ENCODE data around the gene FHOD3. TPM values are rescaled to one million over a fixed set of nuclear protein-coding genes. Genes with fewer than 3 reads are reported as not detected.

The FHOD3 gene
- polyA plus RNA-seq (2012; ENCODE audit: insufficient read length, low read depth) = 5.6 TPM

GRCh38 chr18:36297417-36298125, at the start of gene FHOD3:
FHOD3 (plus strand) TSS chr18:36297713; CDS start chr18:36297836, 123 bp downstream.
- TF ChIP-seq POLR2AphosphoS5 (IDR thresholded peaks at IDR 0.05; ENCODE audit: low read depth, low read length) (no peak), TAF1 (IDR thresholded peaks at IDR 0.05; ENCODE audit: borderline replicate concordance, insufficient read depth, low read length) (no peak), SIN3A (IDR thresholded peaks at IDR 0.05; ENCODE audit: borderline replicate concordance, insufficient read depth, low read length) (no peak), FOXP2 (optimal IDR thresholded peaks at IDR 0.05; ENCODE audit: borderline replicate concordance, extremely low read depth, extremely low read length, insufficient read depth) (no peak), REST (IDR thresholded peaks at IDR 0.05; ENCODE audit: insufficient read depth in 1 of 2, low read depth in 2 of 2, low read length in 2 of 2) (no peak)

GRCh38 chr18:36249392-36249791, 48.1 kb upstream of the FHOD3 start:
- TF ChIP-seq FOXP2 (optimal IDR thresholded peaks at IDR 0.05; ENCODE audit: borderline replicate concordance, extremely low read depth, extremely low read length, insufficient read depth) (no peak), POLR2AphosphoS5 (IDR thresholded peaks at IDR 0.05; ENCODE audit: low read depth, low read length) (no peak), REST (IDR thresholded peaks at IDR 0.05; ENCODE audit: insufficient read depth in 1 of 2, low read depth in 2 of 2, low read length in 2 of 2) (no peak), TAF1 (IDR thresholded peaks at IDR 0.05; ENCODE audit: borderline replicate concordance, insufficient read depth, low read length) (no peak), SIN3A (IDR thresholded peaks at IDR 0.05; ENCODE audit: borderline replicate concordance, insufficient read depth, low read length) (no peak)

GRCh38 chr18:36250827-36251226, 46.7 kb upstream of the FHOD3 start:
- TF ChIP-seq REST (IDR thresholded peaks at IDR 0.05; ENCODE audit: insufficient read depth in 1 of 2, low read depth in 2 of 2, low read length in 2 of 2) (no peak), SIN3A (IDR thresholded peaks at IDR 0.05; ENCODE audit: borderline replicate concordance, insufficient read depth, low read length) (no peak), FOXP2 (optimal IDR thresholded peaks at IDR 0.05; ENCODE audit: borderline replicate concordance, extremely low read depth, extremely low read length, insufficient read depth) (no peak), POLR2AphosphoS5 (IDR thresholded peaks at IDR 0.05; ENCODE audit: low read depth, low read length) (no peak), TAF1 (IDR thresholded peaks at IDR 0.05; ENCODE audit: borderline replicate concordance, insufficient read depth, low read length) (no peak)

GRCh38 chr18:36255072-36255698, 42.3 kb upstream of the FHOD3 start:
- TF ChIP-seq SIN3A (IDR thresholded peaks at IDR 0.05; ENCODE audit: borderline replicate concordance, insufficient read depth, low read length) (no peak), POLR2AphosphoS5 (IDR thresholded peaks at IDR 0.05; ENCODE audit: low read depth, low read length) (no peak), TAF1 (IDR thresholded peaks at IDR 0.05; ENCODE audit: borderline replicate concordance, insufficient read depth, low read length) (no peak), FOXP2 (optimal IDR thresholded peaks at IDR 0.05; ENCODE audit: borderline replicate concordance, extremely low read depth, extremely low read length, insufficient read depth) (no peak), REST (IDR thresholded peaks at IDR 0.05; ENCODE audit: insufficient read depth in 1 of 2, low read depth in 2 of 2, low read length in 2 of 2) (no peak)

Data from PFSK-1 (cell line).